Measurements from ENCODE around the gene PROM1. TPM values are rescaled to one million over a fixed set of nuclear protein-coding genes. Genes with fewer than 3 reads are reported as not detected.

Gene PROM1
- polyA plus RNA-seq, 3 donors, result not detected

- 100% methylated on average over 1 of the region's 1 CpG for WGBS (ENCODE audit: insufficient coverage)
- no peaks in the 10 kb centered on the region for H3K36me3 Mint-ChIP-seq
- no peaks in the 10 kb centered on the region for H4K20me1 ChIP-seq (ENCODE audit: insufficient read depth, low read length)
- H3K9ac ChIP-seq (ENCODE audit: insufficient read depth, low read length, poor library complexity, severe bottlenecking), result no peak overlapping the region
- TF ChIP-seq, protein P1, sequence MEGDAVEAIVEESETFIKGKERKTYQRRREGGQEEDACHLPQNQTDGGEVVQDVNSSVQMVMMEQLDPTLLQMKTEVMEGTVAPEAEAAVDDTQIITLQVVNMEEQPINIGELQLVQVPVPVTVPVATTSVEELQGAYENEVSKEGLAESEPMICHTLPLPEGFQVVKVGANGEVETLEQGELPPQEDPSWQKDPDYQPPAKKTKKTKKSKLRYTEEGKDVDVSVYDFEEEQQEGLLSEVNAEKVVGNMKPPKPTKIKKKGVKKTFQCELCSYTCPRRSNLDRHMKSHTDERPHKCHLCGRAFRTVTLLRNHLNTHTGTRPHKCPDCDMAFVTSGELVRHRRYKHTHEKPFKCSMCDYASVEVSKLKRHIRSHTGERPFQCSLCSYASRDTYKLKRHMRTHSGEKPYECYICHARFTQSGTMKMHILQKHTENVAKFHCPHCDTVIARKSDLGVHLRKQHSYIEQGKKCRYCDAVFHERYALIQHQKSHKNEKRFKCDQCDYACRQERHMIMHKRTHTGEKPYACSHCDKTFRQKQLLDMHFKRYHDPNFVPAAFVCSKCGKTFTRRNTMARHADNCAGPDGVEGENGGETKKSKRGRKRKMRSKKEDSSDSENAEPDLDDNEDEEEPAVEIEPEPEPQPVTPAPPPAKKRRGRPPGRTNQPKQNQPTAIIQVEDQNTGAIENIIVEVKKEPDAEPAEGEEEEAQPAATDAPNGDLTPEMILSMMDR (IDR thresholded peaks at IDR 0.05), result no peak
- no peaks in the 10 kb centered on the region for H3K9me3 Mint-ChIP-seq
- H2AFZ ChIP-seq (ENCODE audit: insufficient read depth, low read depth, low read length, poor library complexity, severe bottlenecking), result no peak overlapping the region
- intact Hi-C loops (cut with micrococcal nuclease), result no loop called here
- no peak overlapping the region for H3K27ac ChIP-seq (ENCODE audit: low read depth in 1 of 2, low read length in 2 of 2)
- no peaks in the 10 kb centered on the region for H3K27me3 ChIP-seq (ENCODE audit: control insufficient read depth in 2 of 2, insufficient read depth in 2 of 2, low read length in 2 of 2)
- no peak for DNase-seq
- H3K36me3 ChIP-seq (replicated peaks in 1 of 2; ENCODE audit: control insufficient read depth in 1 of 2, insufficient read depth in 2 of 2, low read length in 2 of 2), result no peaks in the 10 kb centered on the region
- H3K4me3 ChIP-seq (replicated peaks in 1 of 3; ENCODE audit: low read depth in 2 of 3, low read length in 3 of 3), result no peak overlapping the region
- H3K4me1 Mint-ChIP-seq, result peaks cover 13% of the 10 kb centered on the region
- H3K4me3 Mint-ChIP-seq, result no peak overlapping the region
- no peaks in the 10 kb centered on the region for H3K27me3 Mint-ChIP-seq (ENCODE audit: low read depth in 3 of 3)
- peaks cover 10 to 15% of the 10 kb centered on the region in 2 donors for H3K4me1 ChIP-seq (ENCODE audit: control insufficient read depth in 1 of 2, insufficient read depth in 2 of 2, low read length in 2 of 2)
- no peak overlapping the region for H3K27ac Mint-ChIP-seq
- H3K79me2 ChIP-seq (ENCODE audit: insufficient read depth, low read length), result no peaks in the 10 kb centered on the region
- no peak overlapping the region for H3K4me2 ChIP-seq (replicated peaks; ENCODE audit: extremely low read depth, low read length, poor library complexity, severe bottlenecking)
- H3K9me3 ChIP-seq (replicated peaks in 1 of 2; ENCODE audit: control insufficient read depth in 1 of 2, insufficient read depth in 1 of 2, low read length in 2 of 2), result no peaks in the 10 kb centered on the region
Observed at GRCh38 chr4:16126714-16127113, 42.9 kb upstream of the PROM1 start.

DNA sequence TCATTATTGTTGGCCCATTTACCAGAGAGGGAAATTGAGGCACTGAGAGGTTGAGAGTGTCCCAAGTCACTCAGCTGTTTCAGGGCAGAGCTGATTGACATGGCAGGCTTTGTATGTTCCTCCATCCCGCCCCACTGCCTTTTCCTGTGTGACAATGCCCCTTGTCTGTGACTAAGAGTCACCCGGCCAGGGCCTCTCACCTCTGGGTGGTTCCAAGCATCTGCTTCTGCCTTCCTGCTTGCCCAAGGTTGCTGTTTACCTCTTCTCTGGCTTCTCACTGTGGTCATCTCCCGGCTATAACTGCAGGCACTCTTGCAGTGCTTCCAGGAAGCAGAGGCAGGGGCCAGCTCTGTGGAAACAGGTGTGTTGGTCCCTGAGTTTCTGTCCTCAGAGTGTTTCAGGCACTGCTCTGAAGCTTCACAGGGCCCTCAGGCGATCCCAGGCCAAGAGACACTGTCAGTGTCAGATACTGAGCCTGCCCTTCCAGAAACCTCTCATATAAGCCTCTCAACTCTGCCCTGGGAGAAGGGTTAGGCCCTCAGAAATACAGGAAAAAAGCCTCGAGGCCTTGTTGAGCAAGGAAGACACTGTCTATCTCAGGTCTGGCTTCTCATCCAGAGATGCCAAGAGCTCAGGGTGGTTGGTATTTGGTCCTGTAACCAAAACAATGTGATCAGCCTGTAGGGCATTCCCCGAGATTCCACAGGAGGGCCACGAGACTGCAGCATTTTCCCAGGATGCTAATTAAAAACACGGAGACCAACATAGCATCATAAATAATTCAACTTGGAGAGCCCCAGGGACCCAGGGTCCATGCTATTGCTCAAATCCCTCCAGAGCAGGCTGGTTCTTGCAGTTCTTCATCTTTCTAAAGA is 42.0 kb upstream of the PROM1 start:
- H3K4me3 Mint-ChIP-seq, result no peak overlapping the region
- Histone ChIP-seq H4K20me1 (ENCODE audit: insufficient read depth, low read length) (no peaks in the 10 kb centered on the region), H3K4me1 (ENCODE audit: control insufficient read depth in 1 of 2, insufficient read depth in 2 of 2, low read length in 2 of 2) (peaks cover 10 to 15% of the 10 kb centered on the region in 2 donors), H3K27ac (ENCODE audit: low read depth in 1 of 2, low read length in 2 of 2) (no peak overlapping the region), H3K9me3 (replicated peaks in 1 of 2; ENCODE audit: control insufficient read depth in 1 of 2, insufficient read depth in 1 of 2, low read length in 2 of 2) (no peaks in the 10 kb centered on the region), H3K4me3 (replicated peaks in 1 of 3; ENCODE audit: low read depth in 2 of 3, low read length in 3 of 3) (no peak overlapping the region), H3K4me2 (replicated peaks; ENCODE audit: extremely low read depth, low read length, poor library complexity, severe bottlenecking) (no peak overlapping the region), H3K9ac (ENCODE audit: insufficient read depth, low read length, poor library complexity, severe bottlenecking) (no peak overlapping the region), H3K27me3 (ENCODE audit: control insufficient read depth in 2 of 2, insufficient read depth in 2 of 2, low read length in 2 of 2) (no peaks in the 10 kb centered on the region), H3K36me3 (replicated peaks in 1 of 2; ENCODE audit: control insufficient read depth in 1 of 2, insufficient read depth in 2 of 2, low read length in 2 of 2) (no peaks in the 10 kb centered on the region), H3K79me2 (ENCODE audit: insufficient read depth, low read length) (no peaks in the 10 kb centered on the region), H2AFZ (ENCODE audit: insufficient read depth, low read depth, low read length, poor library complexity, severe bottlenecking) (no peak overlapping the region)
- 67% methylated on average over 7 of the region's 8 CpGs for WGBS (ENCODE audit: insufficient coverage)
- H3K36me3 Mint-ChIP-seq, result no peaks in the 10 kb centered on the region
- DNase-seq, result no peak
- H3K27ac Mint-ChIP-seq, result no peak overlapping the region
- TF ChIP-seq, protein P1 (IDR thresholded peaks at IDR 0.05), result no peak
- intact Hi-C loops (cut with micrococcal nuclease), result no loop called here
- H3K27me3 Mint-ChIP-seq (ENCODE audit: low read depth in 3 of 3), result peaks cover 0 to under 1% (median 0%) of the 10 kb centered on the region in 3 donors
- H3K9me3 Mint-ChIP-seq, result peaks cover 0 to under 1% (median 0%) of the 10 kb centered on the region in 7 donors
- peaks cover 13% of the 10 kb centered on the region for H3K4me1 Mint-ChIP-seq

All from CD14-positive monocyte (primary cell).